Adrenal gland (tissue), 12 donors: Measurements from ENCODE around the gene PML. TPM values are rescaled to one million over a fixed set of nuclear protein-coding genes. Genes with fewer than 3 reads are reported as not detected.
"Not testable (repeated sequence)": the region's sequence is repeated elsewhere in the genome, so short reads cannot be mapped to it uniquely, and the experiment has no call there.

Experiments
- DNase-seq, 7 donors: peaks; one replicate each; pipeline ENCODE4 v3.0.0-alpha.2; 2019 to 2020
- H3K27ac ChIP-seq, 5 donors: fragments of 200-600 bp; sonication (generic) in 4 of 5; 1 replicate in 3 of 5; 2 replicates in 2 of 5; pipeline versions ENCODE4 v1.5.1 to v1.8.0; 2016 to 2020; ENCODE audit warnings: mild to moderate bottlenecking in 1 of 5
- H3K27me3 ChIP-seq: fragments of 200-600 bp; 2 replicates; pipeline ENCODE4 v1.8.0; 2021
- H3K36me3 ChIP-seq, 2 donors: fragments of 200-600 bp; replicated peaks in 1 of 2; 1 replicate in 1 of 2; 2 replicates in 1 of 2; pipeline versions ENCODE4 v1.5.1 to v1.8.0; 2018 to 2022
- H3K4me1 ChIP-seq, 2 donors: fragments of 200-600 bp; replicated peaks in 1 of 2; 1 replicate in 1 of 2; 2 replicates in 1 of 2; pipeline versions ENCODE4 v1.5.1 to v1.8.0; 2018 to 2021
- H3K4me3 ChIP-seq, 4 donors: fragments of 200-600 bp; sonication (generic) in 3 of 4; one replicate each; pipeline ENCODE4 v1.5.1; 2016 to 2018
- H3K9me3 ChIP-seq, 3 donors: fragments of 200-600 bp; sonication (generic) in 1 of 3; replicated peaks in 1 of 3; 1 replicate in 2 of 3; 2 replicates in 1 of 3; pipeline versions ENCODE4 v1.5.1 to v1.8.0; 2016 to 2021
- POLR2A ChIP-seq, 2 donors: fragments of 450-650 bp; IDR thresholded peaks; one replicate each; pipeline ENCODE4 v1.6.1; 2017; ENCODE audit warnings: antibody characterized with exemption in 2 of 2, mild to moderate bottlenecking in 2 of 2, moderate library complexity in 1 of 2
- WGBS, 4 donors: extraction: QIAGEN DNeasy Blood & Tissue Kit in 2 of 4; methylation state at CpG; one replicate each; pipeline versions ENCODE4 v1.1.5 to v1.1.7; 2013 to 2017; 5-methylcytosine and 5-hydroxymethylcytosine counted together
- intact Hi-C, 2 donors: fragments of 100-400 bp; cut with DNase I; formaldehyde crosslinking; loops; one replicate each; pipeline versions ENCODE4 v1.14.1 to v1.15.0; 2022 to 2023
- polyA plus RNA-seq, 3 donors: library from polyadenylated mRNA; stranded (reverse); fragments of 200-250 nt in 2 of 3; fragments of 350-450 nt in 1 of 3; fragmentation: Illumina TruSeq in 1 of 3; extraction: RNeasy Lipid Tissue Mini Kit (QIAGEN cat#74804) in 1 of 3; gene quantifications; one replicate each; pipeline ENCODE4 v1.2.3, GENCODE V29; 2013 to 2014
- total RNA-seq, 9 donors: library from RNA; depleted of rRNA in 4 of 9; stranded (reverse); fragments of >200 nt in 4 of 9; fragments of 120-200 nt in 1 of 9; fragmentation: NEBNext Ultra II Directional in 1 of 9; extraction: Animal tissue kit (Norgen Biotek cat#: 25700) in 1 of 9; gene quantifications; one replicate each; pipeline versions ENCODE4 v1.1.0 to v1.2.4, GENCODE V29; 2013 to 2023
- TF ChIP-seq, protein P1 (sequence below), 6 experiments: fragments of 450-650 bp in 4 of 6; fragments of 200-600 bp in 2 of 6; sonication (generic) in 1 of 6; IDR thresholded peaks; 1 replicate in 5 of 6; 2 replicates in 1 of 6; pipeline versions ENCODE4 v1.5.1 to v1.8.0; 2016 to 2021; ENCODE audit warnings: antibody characterized with exemption in 6 of 6, mild to moderate bottlenecking in 2 of 6, moderate library complexity in 1 of 6
- donor health status: healthy with polysubstance abuse.
- donor health status: Bipolar disorder and iron deficiency.
- donor health status: DM: yes; HTN: yes; CAD: no.
- donor health status: DM: no; HTN: no; CAD: no.
- donor health status: DM: no; HTN: no; CAD: no.
- donor health status: DM: yes; HTN: yes; CAD: no.

PML gene
- total and polyA plus RNA-seq, 12 donors: 7.0 to 103 (median 58.7) TPM

DNA sequence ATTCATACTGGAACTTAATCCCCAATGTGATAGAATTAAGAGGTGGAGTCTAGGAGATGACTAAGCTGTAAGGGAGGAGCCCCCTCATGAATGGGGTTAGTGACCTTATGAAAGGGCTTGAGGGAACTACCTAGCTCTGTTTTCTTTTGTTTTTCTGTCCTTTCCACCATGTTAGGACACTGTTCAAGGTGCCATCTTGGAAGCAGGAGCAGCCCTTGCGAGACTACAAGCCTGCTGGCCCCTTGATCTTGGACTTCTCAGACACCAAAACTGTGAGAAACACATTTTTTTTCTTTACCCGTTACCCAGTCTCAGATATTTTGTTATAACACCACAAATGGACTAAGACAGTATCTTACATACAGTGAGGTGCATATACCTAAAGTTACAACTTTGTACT lies 61.3 kb downstream of the PML start:
- TF ChIP-seq, protein P1, sequence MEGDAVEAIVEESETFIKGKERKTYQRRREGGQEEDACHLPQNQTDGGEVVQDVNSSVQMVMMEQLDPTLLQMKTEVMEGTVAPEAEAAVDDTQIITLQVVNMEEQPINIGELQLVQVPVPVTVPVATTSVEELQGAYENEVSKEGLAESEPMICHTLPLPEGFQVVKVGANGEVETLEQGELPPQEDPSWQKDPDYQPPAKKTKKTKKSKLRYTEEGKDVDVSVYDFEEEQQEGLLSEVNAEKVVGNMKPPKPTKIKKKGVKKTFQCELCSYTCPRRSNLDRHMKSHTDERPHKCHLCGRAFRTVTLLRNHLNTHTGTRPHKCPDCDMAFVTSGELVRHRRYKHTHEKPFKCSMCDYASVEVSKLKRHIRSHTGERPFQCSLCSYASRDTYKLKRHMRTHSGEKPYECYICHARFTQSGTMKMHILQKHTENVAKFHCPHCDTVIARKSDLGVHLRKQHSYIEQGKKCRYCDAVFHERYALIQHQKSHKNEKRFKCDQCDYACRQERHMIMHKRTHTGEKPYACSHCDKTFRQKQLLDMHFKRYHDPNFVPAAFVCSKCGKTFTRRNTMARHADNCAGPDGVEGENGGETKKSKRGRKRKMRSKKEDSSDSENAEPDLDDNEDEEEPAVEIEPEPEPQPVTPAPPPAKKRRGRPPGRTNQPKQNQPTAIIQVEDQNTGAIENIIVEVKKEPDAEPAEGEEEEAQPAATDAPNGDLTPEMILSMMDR (IDR thresholded peaks at IDR 0.05): no peak
- TF ChIP-seq POLR2A (IDR thresholded peaks at IDR 0.05): no peak
- 84 to 93% (median 92%) methylated on average over 2 of the region's 2 CpGs for WGBS, 4 donors
- Histone ChIP-seq H3K9me3 (no peaks in the 10 kb centered on the region), H3K27ac (no peak overlapping the region), H3K4me1 (peaks cover 0 to 14% of the 10 kb centered on the region in 2 donors), H3K27me3 (no peaks in the 10 kb centered on the region), H3K36me3 (no peaks in the 10 kb centered on the region), H3K4me3 (no peak overlapping the region)
- DNase-seq: peak in 2 of 7 donors; percentile 5
- intact Hi-C loops: loop anchor here (5.0 to 10.0 kb wide), 4 partner anchors 74 to 266 kb away; partner anchors contain the start of gene ISLR2 (in 1 of the 2)

DNA sequence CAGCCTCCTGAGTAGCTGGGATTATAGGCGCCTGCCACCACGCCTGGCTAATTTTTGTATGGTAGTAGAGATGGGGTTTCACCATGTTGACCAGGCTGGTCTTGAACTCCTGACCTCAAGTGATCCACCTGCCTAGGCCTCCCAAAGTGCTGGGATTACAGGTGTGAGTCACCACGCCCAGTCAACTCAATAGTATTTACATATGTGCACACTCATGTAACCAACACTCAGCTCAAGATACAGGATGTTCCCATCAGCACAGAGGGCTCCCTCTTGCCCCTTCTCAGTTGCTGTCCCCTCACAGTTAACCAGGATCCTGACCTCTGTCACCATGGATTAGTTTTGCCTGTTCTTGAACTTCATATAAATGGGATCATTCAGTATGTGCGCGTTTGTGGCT lies 61.8 kb downstream of the PML start:
- peaks cover 0 to 12% of the 10 kb centered on the region in 2 donors for H3K4me1 ChIP-seq
- H3K4me3 ChIP-seq, H3K27ac ChIP-seq, H3K36me3 ChIP-seq, H3K9me3 ChIP-seq, H3K27me3 ChIP-seq: not testable (repeated sequence)
- WGBS, 4 donors: 87 to 94% (median 91%) methylated on average over 3 to 5 of the region's 5 CpGs
- intact Hi-C loops: loop anchor here (5.0 to 10.0 kb wide), 4 partner anchors 74 to 266 kb away; partner anchors contain the start of gene ISLR2 (in 1 of the 2)
- peak in 2 of 7 donors; percentile 5 to 9 for DNase-seq

DNA sequence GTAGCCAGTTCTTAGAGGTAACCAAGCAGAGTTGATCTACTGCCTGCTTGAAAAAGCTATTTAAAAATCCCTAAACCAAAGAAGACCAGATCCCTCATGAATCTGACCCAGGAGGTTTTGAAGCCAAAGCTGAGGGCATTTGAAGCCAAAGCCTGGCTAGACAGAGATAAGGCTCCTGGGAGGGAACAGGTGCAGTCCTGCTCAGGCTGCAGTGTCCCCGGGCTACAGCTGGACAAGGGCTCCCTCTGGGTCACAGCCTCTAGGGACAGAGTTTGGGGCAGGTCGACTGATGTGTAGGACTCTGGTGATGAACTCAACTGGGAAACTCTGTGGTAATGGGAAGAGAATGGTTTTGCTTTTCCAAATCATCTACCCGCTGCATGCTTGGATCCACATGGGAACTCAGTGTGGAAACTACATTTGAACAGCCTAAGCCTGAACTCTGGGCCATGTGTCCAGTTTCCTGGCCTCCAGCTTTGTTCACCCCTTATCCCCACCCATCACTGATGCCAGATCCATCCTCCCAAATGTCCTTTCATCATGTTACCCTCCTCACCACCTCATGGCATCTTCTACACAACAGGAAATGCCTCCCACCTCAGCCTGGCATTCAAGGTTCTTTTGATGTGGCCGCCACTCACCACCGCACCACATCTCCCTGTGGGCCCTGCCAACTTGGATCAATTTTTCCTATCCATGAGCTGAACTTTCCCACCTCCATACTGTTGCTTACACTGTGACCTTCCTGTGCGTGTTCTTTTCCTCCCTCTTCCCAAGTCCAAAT lies 64.7 kb downstream of the PML start:
- not testable (repeated sequence) for H3K36me3 ChIP-seq, H3K9me3 ChIP-seq, H3K4me3 ChIP-seq, H3K4me1 ChIP-seq, H3K27ac ChIP-seq, H3K27me3 ChIP-seq
- peak in 2 of 7 donors; percentile 5 to 23 for DNase-seq
- WGBS, 4 donors: 85 to 93% (median 87%) methylated on average over 6 of the region's 6 CpGs
- intact Hi-C loops: loop anchor here (5.0 to 10.0 kb wide), 4 partner anchors 76 to 263 kb away; partner anchors contain the start of gene ISLR2 (in 1 of the 2)

DNA sequence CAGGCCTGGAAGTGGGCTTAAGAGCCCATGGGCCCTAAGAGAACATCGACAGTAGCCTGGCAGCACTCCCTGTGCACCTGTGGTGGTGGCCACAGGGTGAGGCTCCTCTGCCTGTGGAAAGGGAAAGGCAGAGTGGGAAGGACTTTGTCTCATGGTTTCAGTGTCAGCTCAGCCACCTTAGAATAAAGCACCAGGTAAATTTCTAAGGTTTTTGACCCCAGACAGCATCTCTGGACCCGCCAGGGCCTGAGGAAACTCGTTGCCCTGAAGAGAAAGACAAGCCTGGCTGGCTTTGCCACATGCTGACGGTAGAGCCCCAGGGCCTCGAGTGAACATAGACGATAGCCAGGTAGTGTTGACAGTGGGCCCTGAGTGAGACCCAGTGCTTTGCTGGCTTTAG lies 65.7 kb downstream of the PML start:
- peak in 1 of 7 donors; percentile 6 for DNase-seq
- no peaks in the 10 kb centered on the region for H3K27me3 ChIP-seq
- H3K27ac ChIP-seq: no peak overlapping the region
- intact Hi-C loops: loop anchor here in 1 of 2 donors (5.0 kb wide), 1 partner anchor 252 kb away; no protein-coding TSS in a partner anchor
- no peaks in the 10 kb centered on the region for H3K4me1 ChIP-seq
- TF ChIP-seq, protein P1 (IDR thresholded peaks at IDR 0.05): no peak
- no peak for TF ChIP-seq POLR2A (IDR thresholded peaks at IDR 0.05)
- no peaks in the 10 kb centered on the region for H3K36me3 ChIP-seq
- WGBS, 4 donors: 83 to 95% (median 88%) methylated on average over 3 to 6 of the region's 6 CpGs
- H3K4me3 ChIP-seq: no peak overlapping the region
- H3K9me3 ChIP-seq: no peaks in the 10 kb centered on the region

DNA sequence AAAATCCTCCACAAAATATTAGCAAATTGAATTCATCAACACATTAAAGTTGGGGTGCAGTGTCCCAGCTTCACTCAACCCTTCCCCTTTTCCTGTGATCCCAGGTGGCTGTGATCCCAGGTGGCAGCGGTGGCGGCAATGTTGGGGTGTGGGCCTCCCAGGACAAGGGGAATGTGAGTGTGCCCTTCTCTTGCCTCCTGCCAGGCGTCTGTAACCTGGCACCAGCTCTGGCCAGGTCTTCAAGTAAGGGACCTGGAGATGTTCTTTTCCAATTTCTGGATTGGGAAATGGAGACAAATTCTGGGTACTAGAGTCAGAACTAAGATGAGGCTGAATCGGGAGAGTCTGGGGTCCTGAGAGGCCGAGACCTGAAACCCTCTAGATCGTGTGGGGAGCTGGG lies 67.7 kb downstream of the PML start:
- DNase-seq: no peak
- Histone ChIP-seq H3K9me3 (no peaks in the 10 kb centered on the region), H3K27me3 (no peaks in the 10 kb centered on the region), H3K36me3 (no peaks in the 10 kb centered on the region), H3K27ac (no peak overlapping the region), H3K4me1 (no peaks in the 10 kb centered on the region), H3K4me3 (no peak overlapping the region)
- WGBS, 4 donors: 88 to 93% (median 91%) methylated on average over 6 of the region's 6 CpGs
- TF ChIP-seq POLR2A (IDR thresholded peaks at IDR 0.05): no peak
- TF ChIP-seq, protein P1 (IDR thresholded peaks at IDR 0.05): no peak
- intact Hi-C loops: loop anchor here in 1 of 2 donors (5.0 kb wide), 1 partner anchor 250 kb away; no protein-coding TSS in a partner anchor
